Progenitor cell of endocrine pancreas (in vitro differentiated cells): ENCODE results near the gene UBALD1. TPM values are rescaled to one million over a fixed set of nuclear protein-coding genes. Genes with fewer than 3 reads are reported as not detected.
"Not testable (repeated sequence)": the region's sequence is repeated elsewhere in the genome, so short reads cannot be mapped to it uniquely, and the experiment has no call there.

ENCODE experiments used
- DNase-seq: peaks from one replicate; pipeline ENCODE4 v3.0.0; 2021; ENCODE audit warnings: low spot score; ENCODE audit not compliant: unreplicated experiment
- H3K27ac Mint-ChIP-seq: 2 replicates; pipeline ENCODE4 v1.8.0; 2021; ENCODE audit warnings: mild to moderate bottlenecking, moderate library complexity, mixed read lengths
- H3K27me3 Mint-ChIP-seq: 2 replicates; pipeline ENCODE4 v1.8.0; 2021; ENCODE audit warnings: mixed read lengths
- H3K36me3 Mint-ChIP-seq: 2 replicates; pipeline ENCODE4 v1.8.0; 2022; ENCODE audit warnings: mixed read lengths; ENCODE audit not compliant: insufficient read depth
- H3K4me1 Mint-ChIP-seq: 2 replicates; pipeline ENCODE4 v1.8.0; 2021; ENCODE audit warnings: low read depth, mixed read lengths
- H3K4me3 Mint-ChIP-seq: 2 replicates; pipeline ENCODE4 v1.8.0; 2021; ENCODE audit warnings: low read depth, mild to moderate bottlenecking, moderate library complexity, mixed read lengths
- H3K9me3 Mint-ChIP-seq: 2 replicates; pipeline ENCODE4 v1.8.0; 2021; ENCODE audit warnings: low read depth, mixed read lengths
- CTCF ChIP-seq: fragments of 200-600 bp; sonication (generic); IDR thresholded peaks from one replicate; pipeline ENCODE4 v1.5.0; 2021; ENCODE audit warnings: antibody characterized with exemption, mild to moderate bottlenecking; ENCODE audit not compliant: unreplicated experiment
- total RNA-seq: library from RNA; stranded (reverse); gene quantifications from 2 replicates; pipeline ENCODE4 v1.2.1, GENCODE V29; 2021

The UBALD1 gene
- total RNA-seq, 1 donor from 2014 or later: 39.4 TPM

GRCh38 chr16:4654964-4655590 lies 40.4 kb upstream of the UBALD1 start:
- H3K36me3 Mint-ChIP-seq: peaks cover 10% of the 10 kb centered on the region
- H3K4me1 Mint-ChIP-seq: peaks cover 14% of the 10 kb centered on the region
- no peak for TF ChIP-seq CTCF
- DNase-seq: no peak
- peak overlapping the region; percentile 56 for H3K27ac Mint-ChIP-seq
- no peaks in the 10 kb centered on the region for H3K27me3 Mint-ChIP-seq
- no peaks in the 10 kb centered on the region for H3K9me3 Mint-ChIP-seq
- no peak overlapping the region for H3K4me3 Mint-ChIP-seq

- peaks cover 13% of the 10 kb centered on the region for H3K36me3 Mint-ChIP-seq
- no peak overlapping the region for H3K4me3 Mint-ChIP-seq
- H3K27ac Mint-ChIP-seq: peak overlapping the region; percentile 71
- TF ChIP-seq CTCF: no peak
- no peaks in the 10 kb centered on the region for H3K9me3 Mint-ChIP-seq
- no peaks in the 10 kb centered on the region for H3K27me3 Mint-ChIP-seq
- H3K4me1 Mint-ChIP-seq: peaks cover 14% of the 10 kb centered on the region
- no peak for DNase-seq
Observed at GRCh38 chr16:4654011-4654963, 39.6 kb upstream of the UBALD1 start.

- Mint-ChIP-seq H3K9me3 (no peaks in the 10 kb centered on the region), H3K27me3 (no peaks in the 10 kb centered on the region), H3K36me3 (peaks cover 16% of the 10 kb centered on the region), H3K4me1 (peaks cover 14% of the 10 kb centered on the region), H3K4me3 (no peak overlapping the region), H3K27ac (no peak overlapping the region)
- TF ChIP-seq CTCF: no peak
- DNase-seq: no peak
Observed at GRCh38 chr16:4652561-4652960, 37.9 kb upstream of the UBALD1 start.

- no peak for TF ChIP-seq CTCF
- H3K4me3 Mint-ChIP-seq: no peak overlapping the region
- no peaks in the 10 kb centered on the region for H3K9me3 Mint-ChIP-seq
- H3K27ac Mint-ChIP-seq: no peak overlapping the region
- peaks cover 18% of the 10 kb centered on the region for H3K36me3 Mint-ChIP-seq
- DNase-seq: no peak
- H3K27me3 Mint-ChIP-seq: no peaks in the 10 kb centered on the region
- peaks cover 14% of the 10 kb centered on the region for H3K4me1 Mint-ChIP-seq
Observed at GRCh38 chr16:4651827-4652226, 37.1 kb upstream of the UBALD1 start.

- H3K27me3 Mint-ChIP-seq, H3K9me3 Mint-ChIP-seq, DNase-seq, H3K4me3 Mint-ChIP-seq: not testable (repeated sequence)
- Mint-ChIP-seq H3K27ac (peak overlapping the region; percentile 16), H3K36me3 (peaks cover 17% of the 10 kb centered on the region), H3K4me1 (peaks cover 14% of the 10 kb centered on the region)
- TF ChIP-seq CTCF: peak; percentile 63
Observed at GRCh38 chr16:4650443-4651074, 35.9 kb upstream of the UBALD1 start.
